ENCODE measurements around the gene PCP4L1.

- TF ChIP-seq CTCF (IDR thresholded peaks at IDR 0.05) = no peak
- no peak for TF ChIP-seq ESRRA (CRISPR knock-in tag; IDR thresholded peaks at IDR 0.05; ENCODE audit: borderline replicate concordance)
- no peak for TF ChIP-seq ZNF281 (CRISPR knock-in tag; IDR thresholded peaks at IDR 0.05)
- TF ChIP-seq, protein P1, sequence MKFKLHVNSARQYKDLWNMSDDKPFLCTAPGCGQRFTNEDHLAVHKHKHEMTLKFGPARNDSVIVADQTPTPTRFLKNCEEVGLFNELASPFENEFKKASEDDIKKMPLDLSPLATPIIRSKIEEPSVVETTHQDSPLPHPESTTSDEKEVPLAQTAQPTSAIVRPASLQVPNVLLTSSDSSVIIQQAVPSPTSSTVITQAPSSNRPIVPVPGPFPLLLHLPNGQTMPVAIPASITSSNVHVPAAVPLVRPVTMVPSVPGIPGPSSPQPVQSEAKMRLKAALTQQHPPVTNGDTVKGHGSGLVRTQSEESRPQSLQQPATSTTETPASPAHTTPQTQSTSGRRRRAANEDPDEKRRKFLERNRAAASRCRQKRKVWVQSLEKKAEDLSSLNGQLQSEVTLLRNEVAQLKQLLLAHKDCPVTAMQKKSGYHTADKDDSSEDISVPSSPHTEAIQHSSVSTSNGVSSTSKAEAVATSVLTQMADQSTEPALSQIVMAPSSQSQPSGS (CRISPR knock-in tag; IDR thresholded peaks at IDR 0.05; ENCODE audit: borderline replicate concordance, low read depth) = no peak
- TF ChIP-seq, protein P2, sequence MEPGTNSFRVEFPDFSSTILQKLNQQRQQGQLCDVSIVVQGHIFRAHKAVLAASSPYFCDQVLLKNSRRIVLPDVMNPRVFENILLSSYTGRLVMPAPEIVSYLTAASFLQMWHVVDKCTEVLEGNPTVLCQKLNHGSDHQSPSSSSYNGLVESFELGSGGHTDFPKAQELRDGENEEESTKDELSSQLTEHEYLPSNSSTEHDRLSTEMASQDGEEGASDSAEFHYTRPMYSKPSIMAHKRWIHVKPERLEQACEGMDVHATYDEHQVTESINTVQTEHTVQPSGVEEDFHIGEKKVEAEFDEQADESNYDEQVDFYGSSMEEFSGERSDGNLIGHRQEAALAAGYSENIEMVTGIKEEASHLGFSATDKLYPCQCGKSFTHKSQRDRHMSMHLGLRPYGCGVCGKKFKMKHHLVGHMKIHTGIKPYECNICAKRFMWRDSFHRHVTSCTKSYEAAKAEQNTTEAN (CRISPR knock-in tag; IDR thresholded peaks at IDR 0.05) = no peak
- TF ChIP-seq ATF1 (CRISPR knock-in tag; IDR thresholded peaks at IDR 0.05) = no peak
- no peak for TF ChIP-seq CREM (CRISPR knock-in tag; IDR thresholded peaks at IDR 0.05)
- TF ChIP-seq NFE2L1 (CRISPR knock-in tag; IDR thresholded peaks at IDR 0.05) = no peak
- TF ChIP-seq, protein P3, sequence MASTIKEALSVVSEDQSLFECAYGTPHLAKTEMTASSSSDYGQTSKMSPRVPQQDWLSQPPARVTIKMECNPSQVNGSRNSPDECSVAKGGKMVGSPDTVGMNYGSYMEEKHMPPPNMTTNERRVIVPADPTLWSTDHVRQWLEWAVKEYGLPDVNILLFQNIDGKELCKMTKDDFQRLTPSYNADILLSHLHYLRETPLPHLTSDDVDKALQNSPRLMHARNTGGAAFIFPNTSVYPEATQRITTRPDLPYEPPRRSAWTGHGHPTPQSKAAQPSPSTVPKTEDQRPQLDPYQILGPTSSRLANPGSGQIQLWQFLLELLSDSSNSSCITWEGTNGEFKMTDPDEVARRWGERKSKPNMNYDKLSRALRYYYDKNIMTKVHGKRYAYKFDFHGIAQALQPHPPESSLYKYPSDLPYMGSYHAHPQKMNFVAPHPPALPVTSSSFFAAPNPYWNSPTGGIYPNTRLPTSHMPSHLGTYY (CRISPR knock-in tag; IDR thresholded peaks at IDR 0.05) = no peak
- TF ChIP-seq AFF4 (CRISPR knock-in tag; IDR thresholded peaks at IDR 0.05; ENCODE audit: borderline replicate concordance) = no peak
- TF ChIP-seq, protein P4, sequence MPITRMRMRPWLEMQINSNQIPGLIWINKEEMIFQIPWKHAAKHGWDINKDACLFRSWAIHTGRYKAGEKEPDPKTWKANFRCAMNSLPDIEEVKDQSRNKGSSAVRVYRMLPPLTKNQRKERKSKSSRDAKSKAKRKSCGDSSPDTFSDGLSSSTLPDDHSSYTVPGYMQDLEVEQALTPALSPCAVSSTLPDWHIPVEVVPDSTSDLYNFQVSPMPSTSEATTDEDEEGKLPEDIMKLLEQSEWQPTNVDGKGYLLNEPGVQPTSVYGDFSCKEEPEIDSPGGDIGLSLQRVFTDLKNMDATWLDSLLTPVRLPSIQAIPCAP (CRISPR knock-in tag; IDR thresholded peaks at IDR 0.05) = no peak
Measured at GRCh38 chr1:161297415-161297814, 38.9 kb downstream of the PCP4L1 start.

All from WTC11 (cell line).